Fibroblast of gingiva (primary cell): ENCODE data around the gene GIPR.
"Not testable (repeated sequence)": the region's sequence is repeated elsewhere in the genome, so short reads cannot be mapped to it uniquely, and the experiment has no call there.

Experiments used
- DNase-seq: peaks from one replicate; pipeline ENCODE4 v3.0.0-alpha.2; 2011; ENCODE audit warnings: low read depth

The GIPR gene

GRCh38 chr19:45692187-45693105 is 24.4 kb downstream of the GIPR start, which contains the start of gene QPCTL:
Gene QPCTL, plus strand, starts transcription at chr19:45692666. Its CDS starts 38 bp downstream, at chr19:45692704.
- DNase-seq: peak; percentile 100

GRCh38 chr19:45693106-45693788 is 25.2 kb downstream of the GIPR start:
- peak; percentile 60 for DNase-seq

- DNase-seq: no peak
Measured at GRCh38 chr19:45701676-45702075, 33.7 kb downstream of the GIPR start.

- DNase-seq: no peak
Measured at GRCh38 chr19:45705115-45705514, 37.1 kb downstream of the GIPR start.

DNA sequence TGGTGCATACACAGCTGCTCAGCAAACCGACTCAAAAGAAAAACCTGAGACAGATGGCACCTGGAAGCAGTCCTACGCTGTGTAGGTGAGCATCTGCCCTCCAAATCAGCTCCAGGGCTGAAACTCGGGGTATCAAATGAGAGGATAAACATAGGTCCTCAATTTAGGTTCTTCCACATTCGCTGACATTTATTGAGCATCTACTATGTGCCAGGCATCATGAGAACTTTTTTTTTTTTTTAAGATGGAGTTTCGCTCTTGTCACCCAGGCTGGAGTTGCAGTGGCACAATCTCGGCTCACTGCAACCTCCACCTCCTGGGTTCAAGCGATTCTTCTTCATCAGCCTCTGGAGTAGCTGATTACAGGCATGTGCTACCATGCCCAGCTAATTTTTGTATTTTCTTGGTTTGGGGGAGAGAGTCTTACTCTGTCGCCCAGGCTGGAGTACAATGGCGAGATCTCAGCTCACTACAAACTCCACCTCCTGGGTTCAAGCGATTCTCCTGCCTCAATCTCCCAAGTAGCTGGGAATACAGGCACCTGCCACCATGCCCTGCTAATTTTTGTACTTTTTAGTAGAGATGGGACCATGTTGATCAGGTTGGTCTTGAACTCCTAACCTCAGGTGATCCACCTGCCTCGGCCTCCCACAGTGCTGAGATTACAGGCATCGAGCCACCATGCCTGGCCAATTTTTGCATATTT is 37.8 kb downstream of the GIPR start:
- DNase-seq: no peak

- no peak for DNase-seq
Measured at GRCh38 chr19:45710356-45711130, 42.5 kb downstream of the GIPR start.

GRCh38 chr19:45711851-45712698 is 44.1 kb downstream of the GIPR start:
- no peak for DNase-seq

DNA sequence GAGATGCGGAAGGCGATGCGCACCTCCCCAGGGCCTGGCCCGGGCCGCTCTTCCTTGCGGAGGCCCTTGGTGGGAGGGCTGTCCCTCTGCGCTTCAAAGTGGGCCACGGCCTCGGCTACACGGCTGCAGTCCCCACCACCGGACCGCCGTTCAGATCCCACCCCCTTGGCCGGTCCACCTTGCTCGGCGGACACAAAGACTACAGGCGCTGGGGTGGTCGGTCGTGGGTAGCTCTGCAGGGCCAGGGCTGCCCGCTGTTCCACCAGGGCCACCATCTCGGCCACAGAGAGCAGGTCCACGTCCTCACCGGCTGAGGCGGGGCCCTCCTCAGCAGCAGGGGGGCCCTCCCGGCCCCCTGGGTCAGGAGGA is 44.7 kb downstream of the GIPR start:
- no peak for DNase-seq

GRCh38 chr19:45713141-45713540 is 45.1 kb downstream of the GIPR start:
- no peak for DNase-seq

- DNase-seq: no peak
Measured at GRCh38 chr19:45715139-45715538, 47.1 kb downstream of the GIPR start.

- DNase-seq: no peak
Measured at GRCh38 chr19:45716359-45717130, 48.5 kb downstream of the GIPR start.

DNA sequence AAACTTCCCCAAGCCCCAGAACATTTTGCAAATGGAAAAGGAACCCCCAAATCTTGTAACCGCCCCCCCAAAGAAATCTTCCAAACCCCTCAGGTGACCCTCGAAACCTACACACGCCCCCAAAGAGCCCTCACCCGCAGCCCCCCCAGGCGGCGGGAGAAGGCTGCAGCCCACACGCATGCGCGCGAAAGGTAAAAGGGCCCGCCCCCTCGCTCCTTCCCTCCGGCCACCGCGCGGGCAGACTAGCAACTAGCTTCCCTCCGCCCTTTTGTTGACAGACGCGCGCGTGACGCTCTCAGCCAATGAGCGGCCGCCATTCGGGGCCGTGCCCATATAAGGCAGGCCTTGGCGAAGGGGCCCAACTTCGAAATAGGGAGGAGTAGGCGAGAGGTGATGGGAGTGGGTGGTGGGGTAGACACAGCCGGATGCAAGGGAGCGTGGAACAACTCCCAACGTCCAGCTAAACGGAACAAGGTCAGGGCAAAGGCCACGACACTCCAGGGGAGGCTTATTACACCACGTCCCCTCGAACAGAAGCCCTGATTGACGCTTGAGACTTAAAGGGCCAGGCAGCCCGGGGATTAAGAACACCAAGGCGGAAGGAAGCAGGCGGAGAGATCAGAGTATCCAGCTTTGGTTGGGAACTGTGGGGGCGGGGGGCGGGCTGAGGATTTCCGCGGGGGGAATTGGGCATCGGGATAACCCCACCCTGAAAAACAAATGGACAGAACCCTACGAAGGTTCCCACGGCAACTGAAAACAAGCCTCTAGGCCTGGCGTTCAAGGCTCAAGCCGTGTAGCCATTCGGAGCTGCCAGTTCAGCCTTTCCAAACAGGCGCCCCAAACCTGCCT is 49.3 kb downstream of the GIPR start:
- DNase-seq: peak; percentile 100

GRCh38 chr19:45717983-45718650 is 50.1 kb downstream of the GIPR start:
- DNase-seq: no peak

DNA sequence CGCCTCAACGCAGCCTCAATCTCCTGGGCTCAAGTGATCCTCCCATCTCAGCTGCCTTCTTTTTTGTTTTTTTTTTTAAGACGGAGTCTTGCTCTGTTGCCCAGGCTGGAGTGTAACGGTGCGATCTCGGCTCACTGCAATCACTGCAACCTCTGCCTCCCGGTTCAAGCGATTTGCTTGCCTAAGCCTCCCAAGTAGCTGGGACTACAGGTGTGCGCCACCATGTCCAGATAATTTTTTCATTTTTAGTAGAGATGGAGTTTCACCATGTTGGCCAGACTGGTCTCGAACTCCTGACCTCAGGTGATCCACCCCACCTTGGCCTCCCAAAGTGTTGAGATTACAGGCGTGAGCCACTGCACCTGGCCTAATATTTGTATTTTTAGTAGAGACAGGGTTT is 52.0 kb downstream of the GIPR start:
- DNase-seq: not testable (repeated sequence)

GRCh38 chr19:45728683-45729082 is 60.7 kb downstream of the GIPR start:
- not testable (repeated sequence) for DNase-seq

GRCh38 chr19:45729800-45730290 is 61.8 kb downstream of the GIPR start:
- no peak for DNase-seq

- DNase-seq: peak; percentile 99
Measured at GRCh38 chr19:45730368-45731288, 62.6 kb downstream of the GIPR start, which contains the start of gene FBXO46. Gene FBXO46, minus strand, starts transcription at chr19:45730896. Its CDS starts 17,401 bp downstream, at chr19:45713495.
